Measurements from ENCODE around the gene HCAR2.
"Not testable (repeated sequence)": the region's sequence is repeated elsewhere in the genome, so short reads cannot be mapped to it uniquely, and the experiment has no call there.

HCAR2 gene

GRCh38 chr12:122726080-122726558 is 23.0 kb upstream of the HCAR2 start:
- H3K4me3 ChIP-seq (ENCODE audit: low read length) = no peak overlapping the region
- DNase-seq (ENCODE audit: low read depth) = no peak
- no peak for TF ChIP-seq CTCF (conservative IDR thresholded peaks at IDR 0.05; ENCODE audit: low read depth, low read length)

DNA sequence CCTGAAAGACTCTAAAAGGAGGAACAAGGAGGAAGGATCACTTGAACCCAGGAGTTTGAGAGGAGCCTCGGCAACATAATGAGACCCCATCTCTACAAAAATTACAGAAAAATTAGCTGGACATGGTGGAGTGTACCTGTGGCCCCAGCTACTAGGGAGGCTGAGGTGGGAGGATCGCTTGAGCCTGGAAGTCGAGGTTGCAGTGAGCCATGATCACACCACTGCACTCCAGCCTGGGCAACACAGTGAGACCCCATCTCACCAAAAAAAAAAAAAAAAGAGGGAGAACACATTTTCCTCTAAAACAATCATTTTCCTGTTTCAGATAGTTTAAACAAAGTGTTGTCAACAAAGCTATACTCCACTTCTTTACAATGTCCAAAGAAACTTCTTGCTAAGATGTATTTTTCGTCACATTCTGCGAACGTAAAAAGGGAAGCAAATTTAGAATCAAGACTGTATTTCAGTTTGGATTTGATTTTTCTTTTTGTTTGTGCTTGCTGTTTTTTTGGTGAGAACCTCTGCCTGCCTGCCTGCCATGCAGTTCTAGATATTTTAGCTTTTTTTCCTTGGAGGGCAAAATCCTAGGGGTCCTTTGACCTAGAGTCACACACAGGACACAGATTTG is 22.4 kb upstream of the HCAR2 start:
- DNase-seq (ENCODE audit: low read depth) = no peak
- no peak overlapping the region for H3K4me3 ChIP-seq (ENCODE audit: low read length)
- TF ChIP-seq CTCF (conservative IDR thresholded peaks at IDR 0.05; ENCODE audit: low read depth, low read length) = no peak

DNA sequence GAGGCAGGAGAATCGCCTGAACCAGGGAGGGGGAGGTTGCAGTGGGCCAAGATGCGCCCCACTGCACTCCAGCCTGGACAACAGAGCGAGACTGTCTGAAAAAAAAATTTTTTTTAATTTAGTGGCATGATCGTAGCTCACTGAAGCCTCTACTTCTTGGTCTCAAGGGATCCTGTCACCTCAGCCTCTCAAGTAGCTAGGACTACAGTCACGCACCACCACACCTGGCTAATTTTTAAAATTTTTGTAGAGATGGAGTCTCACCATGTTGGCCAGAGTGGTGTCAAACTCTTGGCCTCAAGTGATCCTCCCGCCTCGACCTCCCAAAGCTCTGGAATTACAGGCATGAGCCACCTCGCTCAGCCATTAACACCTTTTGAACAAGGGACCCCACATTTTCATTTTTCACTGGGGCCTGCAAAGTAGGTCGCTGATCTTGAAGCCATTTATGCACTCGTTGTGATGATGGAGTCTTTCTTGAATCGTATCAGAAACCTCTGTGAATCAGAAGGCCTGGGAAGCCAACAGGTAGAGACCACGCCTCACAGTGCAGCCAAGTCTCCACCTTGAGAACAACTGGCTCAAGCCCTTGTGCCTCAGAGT is 21.6 kb upstream of the HCAR2 start:
- no peak for DNase-seq (ENCODE audit: low read depth)
- no peak overlapping the region for H3K4me3 ChIP-seq (ENCODE audit: low read length)
- no peak for TF ChIP-seq CTCF (conservative IDR thresholded peaks at IDR 0.05; ENCODE audit: low read depth, low read length)

GRCh38 chr12:122722387-122722786 is 19.2 kb upstream of the HCAR2 start:
- no peak for TF ChIP-seq CTCF (conservative IDR thresholded peaks at IDR 0.05; ENCODE audit: low read depth, low read length)
- DNase-seq (ENCODE audit: low read depth) = no peak

GRCh38 chr12:122721057-122721545 is 17.9 kb upstream of the HCAR2 start:
- no peak overlapping the region for H3K4me3 ChIP-seq (ENCODE audit: low read length)
- TF ChIP-seq CTCF (conservative IDR thresholded peaks at IDR 0.05; ENCODE audit: low read depth, low read length) = no peak
- no peak for DNase-seq (ENCODE audit: low read depth)

More at GRCh38 chr12:122722387-122722786, 19.2 kb upstream of the HCAR2 start:
- no peak overlapping the region for H3K4me3 ChIP-seq (ENCODE audit: low read length)

DNA sequence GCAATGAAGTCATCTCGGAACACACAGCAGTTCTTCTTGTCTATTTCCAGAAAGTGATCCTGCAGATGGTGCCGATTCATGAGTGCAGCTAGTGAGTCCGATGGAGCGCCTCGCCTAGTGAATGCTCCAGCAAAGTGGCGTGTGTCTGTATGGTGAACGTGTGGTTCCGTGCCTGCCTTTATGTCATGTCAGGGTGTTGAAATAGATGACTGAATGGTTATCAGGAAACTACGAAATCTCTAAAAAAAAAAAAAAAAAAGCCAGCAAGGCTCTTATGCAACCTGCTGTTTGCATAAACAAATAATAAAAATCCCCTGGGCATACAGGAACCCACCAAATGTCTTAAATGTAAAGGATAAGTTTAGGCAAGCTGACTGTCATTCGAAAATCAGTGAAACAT is 13.5 kb upstream of the HCAR2 start, which contains the start of gene HCAR3:
HCAR3 (minus strand) TSS at position 154 of the 400 bp plus-strand sequence; CDS start at position 80, 74 bp downstream.
- not testable (repeated sequence) for DNase-seq (ENCODE audit: low read depth); H3K4me3 ChIP-seq (ENCODE audit: low read length)

DNA sequence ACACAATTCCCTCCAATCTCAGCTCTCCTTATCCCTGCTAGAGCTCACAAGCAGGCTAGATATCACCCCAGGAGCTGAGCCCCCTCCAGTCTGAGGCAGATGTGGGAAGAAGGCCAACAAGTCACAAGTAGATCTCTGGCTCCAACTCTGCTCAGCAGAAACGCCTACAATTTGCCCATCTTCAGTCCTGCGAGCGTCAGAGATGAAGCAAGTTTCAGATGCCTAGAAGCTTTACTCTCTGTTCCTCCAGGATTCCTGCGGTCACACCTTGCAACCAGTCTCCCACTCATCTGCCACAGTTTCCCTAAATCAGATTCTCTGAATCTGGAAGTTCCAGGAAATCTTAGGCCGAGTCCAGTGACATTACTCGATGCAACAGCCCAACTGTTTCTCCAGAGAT is 12.1 kb upstream of the HCAR2 start:
- H3K4me3 ChIP-seq (ENCODE audit: low read length); DNase-seq (ENCODE audit: low read depth): not testable (repeated sequence)

GRCh38 chr12:122713491-122714188 is 10.5 kb upstream of the HCAR2 start:
- DNase-seq (ENCODE audit: low read depth); H3K4me3 ChIP-seq (ENCODE audit: low read length): not testable (repeated sequence)

DNA sequence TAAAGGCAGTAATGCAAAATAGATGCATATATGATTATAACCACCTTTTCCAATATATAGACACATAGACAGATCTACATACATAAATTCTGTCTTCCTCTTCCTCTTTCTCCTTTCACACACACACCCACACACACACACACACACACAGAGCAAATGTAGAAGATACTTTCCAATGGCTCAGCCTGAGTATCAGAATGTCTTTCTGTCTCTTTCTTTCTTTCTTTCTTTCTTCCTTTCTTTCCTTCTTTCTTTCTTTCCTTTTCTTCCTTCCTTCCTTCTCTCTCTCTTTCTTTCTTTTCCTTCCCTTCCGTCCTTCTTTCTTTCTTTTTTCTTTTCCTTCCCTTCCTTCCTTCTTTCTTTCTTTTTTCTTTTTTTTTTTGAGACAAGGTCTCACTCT is 8.1 kb upstream of the HCAR2 start:
- H3K4me3 ChIP-seq (ENCODE audit: low read length); DNase-seq (ENCODE audit: low read depth): not testable (repeated sequence)

DNA sequence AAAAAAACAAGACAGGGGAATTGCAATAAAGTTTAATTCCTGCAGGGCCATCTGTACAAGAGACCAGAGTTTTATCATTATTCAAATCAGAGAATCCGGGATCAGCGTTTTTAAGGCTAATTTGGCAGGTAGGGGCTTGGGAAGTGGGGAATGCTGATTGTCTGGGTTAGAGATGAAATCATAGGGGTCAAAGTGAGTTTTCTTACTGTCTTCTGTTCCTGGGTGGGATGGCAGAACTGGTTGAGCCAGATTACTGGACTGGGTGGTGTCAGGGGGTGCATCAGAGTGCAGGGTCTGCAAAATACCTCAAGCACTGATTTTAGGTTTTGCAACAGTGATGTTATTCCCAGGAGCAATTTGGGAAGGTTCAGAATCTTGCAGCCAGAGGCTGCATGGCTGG is 7.2 kb upstream of the HCAR2 start:
- not testable (repeated sequence) for DNase-seq (ENCODE audit: low read depth); H3K4me3 ChIP-seq (ENCODE audit: low read length)

DNA sequence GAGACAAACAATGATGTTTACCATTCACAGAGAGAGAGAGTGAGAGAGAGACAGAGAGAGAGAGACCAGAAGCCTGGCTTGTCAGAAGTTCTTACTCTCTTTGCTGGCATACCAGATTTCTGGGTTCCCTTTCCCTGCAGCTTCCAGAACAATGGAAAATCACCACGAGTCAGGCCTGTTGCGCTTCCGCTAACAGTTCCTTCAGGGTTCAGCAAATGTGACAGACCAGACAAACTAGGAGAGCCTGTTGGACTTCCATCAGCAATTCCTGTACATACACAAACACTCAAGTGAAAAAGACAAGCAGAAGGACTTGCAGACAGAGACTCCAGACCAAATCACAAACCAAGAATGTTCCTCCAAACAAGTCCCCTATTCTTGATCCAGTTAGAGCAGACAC is 6.1 kb upstream of the HCAR2 start:
- not testable (repeated sequence) for DNase-seq (ENCODE audit: low read depth); H3K4me3 ChIP-seq (ENCODE audit: low read length)

DNA sequence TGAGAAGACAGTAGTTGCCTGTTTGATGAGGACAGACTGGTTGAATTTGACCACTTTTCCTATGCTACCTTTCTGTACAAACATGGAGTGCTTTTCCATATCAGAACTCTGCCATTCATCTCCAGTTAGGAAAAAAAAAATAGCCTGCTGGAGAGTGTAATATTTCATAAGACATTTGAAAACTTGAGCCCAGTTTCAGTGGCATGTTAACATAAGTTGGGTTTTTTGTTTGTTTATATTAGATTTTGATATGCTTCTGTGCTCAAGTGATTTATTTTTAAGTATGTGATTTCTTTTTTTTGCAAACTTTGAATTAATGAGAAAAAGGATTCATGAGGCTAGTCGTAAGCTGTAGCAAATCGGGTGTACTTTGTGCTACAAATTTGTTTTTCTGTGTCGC is 684 bp upstream of the HCAR2 start:
- not testable (repeated sequence) for DNase-seq (ENCODE audit: low read depth); H3K4me3 ChIP-seq (ENCODE audit: low read length)

DNA sequence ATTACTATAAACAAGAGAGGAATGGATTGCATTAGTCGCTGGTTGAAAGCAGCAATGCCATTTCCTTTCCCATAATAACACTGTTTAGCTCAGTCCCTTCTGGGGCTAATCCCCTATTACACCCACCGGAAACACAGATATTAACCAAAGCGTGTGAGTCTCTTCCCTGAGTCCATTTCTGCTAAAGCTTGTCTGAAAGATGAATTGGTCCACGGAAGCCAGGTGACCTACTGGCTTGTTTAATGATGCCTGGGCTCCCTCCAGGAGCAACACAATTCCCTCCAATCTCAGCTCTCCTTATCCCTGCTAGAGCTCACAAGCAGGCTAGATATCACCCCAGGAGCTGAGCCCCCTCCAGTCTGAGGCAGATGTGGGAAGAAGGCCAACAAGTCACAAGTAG is 1.7 kb downstream of the HCAR2 start:
- DNase-seq (ENCODE audit: low read depth); H3K4me3 ChIP-seq (ENCODE audit: low read length): not testable (repeated sequence)

All from retinal pigment epithelial cell (primary cell).